H9 (cell line): ENCODE measurements around the gene THRB. TPM values are rescaled to one million over a fixed set of nuclear protein-coding genes. Genes with fewer than 3 reads are reported as not detected.
A peak's percentile ranks its signal among the peaks of the same experiment; 100 is the strongest.

Source experiments
- DNase-seq: peaks from one replicate; pipeline ENCODE4 v3.0.0-alpha.2; 2017
- H2AFZ ChIP-seq: one replicate; pipeline ENCODE4 v1.6.1; 2013; ENCODE audit warnings: mild to moderate bottlenecking, low read length, control low read depth, moderate library complexity
- H2AK5ac ChIP-seq: 2 replicates; pipeline ENCODE4 v1.6.1; 2013; ENCODE audit warnings: low read length, control low read depth, mixed read lengths; ENCODE audit not compliant: insufficient read length
- H2BK120ac ChIP-seq: one replicate; pipeline ENCODE4 v1.6.1; 2013; ENCODE audit warnings: low read depth, mild to moderate bottlenecking, low read length, control low read depth, inconsistent platforms; ENCODE audit not compliant: poor library complexity, severe bottlenecking
- H2BK12ac ChIP-seq: 2 replicates; pipeline ENCODE4 v1.6.1; 2013; ENCODE audit warnings: low read length, control low read depth, mixed read lengths, low read depth; ENCODE audit not compliant: insufficient read length
- H2BK15ac ChIP-seq: 2 replicates; pipeline ENCODE4 v1.6.1; 2013; ENCODE audit warnings: low read depth, low read length, control low read depth
- H2BK20ac ChIP-seq: one replicate; pipeline ENCODE4 v1.6.1; 2013; ENCODE audit warnings: low read depth, mild to moderate bottlenecking, low read length, control low read depth, inconsistent platforms; ENCODE audit not compliant: poor library complexity, severe bottlenecking
- H2BK5ac ChIP-seq: 2 replicates; pipeline ENCODE4 v1.6.1; 2013; ENCODE audit warnings: low read length, control low read depth, mixed read lengths; ENCODE audit not compliant: insufficient read length
- H3K14ac ChIP-seq: 2 replicates; pipeline ENCODE4 v1.6.1; 2013; ENCODE audit warnings: low read length, control low read depth; ENCODE audit not compliant: insufficient read depth
- H3K18ac ChIP-seq: 2 replicates; pipeline ENCODE4 v1.6.1; 2013; ENCODE audit warnings: low read depth, mild to moderate bottlenecking, mixed read lengths, low read length, control low read depth; ENCODE audit not compliant: insufficient read length
- H3K23ac ChIP-seq: 2 replicates; pipeline ENCODE4 v1.6.1; 2013; ENCODE audit warnings: low read length, control low read depth, mixed read lengths, low read depth; ENCODE audit not compliant: insufficient read length
- H3K23me2 ChIP-seq: 2 replicates; pipeline ENCODE4 v1.6.1; 2013; ENCODE audit warnings: low read depth, mild to moderate bottlenecking, mixed read lengths, low read length, control low read depth; ENCODE audit not compliant: insufficient read length, poor library complexity, severe bottlenecking
- H3K27ac ChIP-seq: 2 replicates; pipeline ENCODE4 v1.5.1; 2013; ENCODE audit warnings: low read length, control low read depth, mixed read lengths, low read depth; ENCODE audit not compliant: insufficient read length
- H3K27me3 ChIP-seq: 2 replicates; pipeline ENCODE4 v1.6.1; 2013; ENCODE audit warnings: low read length, control low read depth, inconsistent platforms; ENCODE audit not compliant: insufficient read depth
- H3K4ac ChIP-seq: 2 replicates; pipeline ENCODE4 v1.6.1; 2013; ENCODE audit warnings: low read depth, mild to moderate bottlenecking, control low read depth, inconsistent platforms, low read length, moderate library complexity
- H3K4me1 ChIP-seq: 2 replicates; pipeline ENCODE4 v1.6.1; 2013; ENCODE audit warnings: low read length, control low read depth, inconsistent platforms; ENCODE audit not compliant: insufficient read depth
- H3K4me2 ChIP-seq: 2 replicates; pipeline ENCODE4 v1.6.1; 2013; ENCODE audit warnings: low read length, control low read depth, mixed read lengths; ENCODE audit not compliant: insufficient read length, insufficient read depth
- H3K56ac ChIP-seq: 2 replicates; pipeline ENCODE4 v1.6.1; 2013; ENCODE audit warnings: low read depth, mild to moderate bottlenecking, mixed read lengths, low read length, control low read depth; ENCODE audit not compliant: insufficient read length
- H3K79me1 ChIP-seq: 2 replicates; pipeline ENCODE4 v1.6.1; 2013; ENCODE audit warnings: low read depth, mild to moderate bottlenecking, moderate library complexity, low read length, control low read depth, inconsistent platforms; ENCODE audit not compliant: insufficient read depth, poor library complexity, severe bottlenecking
- H3K79me2 ChIP-seq: 2 replicates; pipeline ENCODE4 v1.6.1; 2013; ENCODE audit warnings: low read length, control low read depth, inconsistent platforms; ENCODE audit not compliant: insufficient read depth
- H3K9ac ChIP-seq: 2 replicates; pipeline ENCODE4 v1.6.1; 2013; ENCODE audit warnings: low read length, control low read depth, mixed read lengths; ENCODE audit not compliant: insufficient read length; ENCODE audit errors: extremely low read depth
- H3K9me3 ChIP-seq: one replicate; pipeline ENCODE4 v1.6.1; 2013; ENCODE audit warnings: low read depth, low read length, inconsistent platforms; ENCODE audit not compliant: control insufficient read depth
- H3T11ph ChIP-seq: one replicate; pipeline ENCODE4 v1.6.1; 2013; ENCODE audit warnings: mild to moderate bottlenecking, low read length, control low read depth, inconsistent platforms
- H4K20me1 ChIP-seq: one replicate; pipeline ENCODE4 v1.6.1; 2013; ENCODE audit not compliant: control insufficient read depth, insufficient read length, insufficient read depth
- H4K5ac ChIP-seq: 2 replicates; pipeline ENCODE4 v1.6.1; 2013; ENCODE audit warnings: low read depth, mild to moderate bottlenecking, mixed read lengths, low read length, control low read depth; ENCODE audit not compliant: insufficient read length
- H4K8ac ChIP-seq: replicated peaks from 2 replicates; pipeline ENCODE4 v1.6.1; 2013; ENCODE audit warnings: low read length, control low read depth, mixed read lengths, low read depth; ENCODE audit not compliant: insufficient read length
- H4K91ac ChIP-seq: 2 replicates; pipeline ENCODE4 v1.6.1; 2013; ENCODE audit warnings: low read depth, mild to moderate bottlenecking, moderate library complexity, mixed read lengths, low read length, control low read depth; ENCODE audit not compliant: insufficient read length
- H3K27ac Mint-ChIP-seq, 3 experiments: 2 replicates in 2 of 3; 3 replicates in 1 of 3; pipeline ENCODE4 v1.8.0; 2020 to 2021; ENCODE audit warnings: mixed read lengths in 3 of 3, mild to moderate bottlenecking in 1 of 3, moderate library complexity in 1 of 3
- H3K27me3 Mint-ChIP-seq: 2 replicates; pipeline ENCODE4 v1.8.0; 2021; ENCODE audit warnings: low read depth, mild to moderate bottlenecking, moderate library complexity, mixed read lengths
- H3K36me3 Mint-ChIP-seq, 3 experiments: 2 replicates in 2 of 3; 3 replicates in 1 of 3; pipeline ENCODE4 v1.8.0; 2020 to 2021; ENCODE audit warnings: low read depth in 3 of 3, mixed read lengths in 3 of 3; ENCODE audit not compliant: insufficient read depth in 1 of 3
- H3K4me1 Mint-ChIP-seq, 2 experiments: 2 replicates each; pipeline ENCODE4 v1.8.0; 2020; ENCODE audit warnings: mixed read lengths in 2 of 2
- H3K4me3 Mint-ChIP-seq, 2 experiments: 2 replicates in 1 of 2; 3 replicates in 1 of 2; pipeline ENCODE4 v1.8.0; 2020 to 2021; ENCODE audit warnings: mild to moderate bottlenecking in 2 of 2, mixed read lengths in 2 of 2, moderate library complexity in 1 of 2
- H3K9me3 Mint-ChIP-seq, 2 experiments: 2 replicates in 1 of 2; 3 replicates in 1 of 2; pipeline ENCODE4 v1.8.0; 2020; ENCODE audit warnings: mild to moderate bottlenecking in 2 of 2, mixed read lengths in 2 of 2, moderate library complexity in 1 of 2
- WGBS: extraction: QIAGEN DNeasy Blood & Tissue Kit; methylation state at CpG from one replicate; pipeline ENCODE4 v1.1.7; 2013; ENCODE audit warnings: missing lambda C conversion rate, low lambda C conversion rate, mixed read lengths; ENCODE audit not compliant: insufficient read length; ENCODE audit errors: extremely low coverage; 5-methylcytosine and 5-hydroxymethylcytosine counted together
- total RNA-seq: library from RNA; stranded (reverse); gene quantifications from 2 replicates; pipeline ENCODE4 v1.2.1, GENCODE V29; 2021
- TF ChIP-seq, protein P1 (sequence below): fragments of 200-600 bp; sonication (generic); conservative IDR thresholded peaks from 3 replicates; pipeline ENCODE4 v1.8.0; 2021; ENCODE audit warnings: antibody characterized with exemption, mild to moderate bottlenecking

The THRB gene
- total RNA-seq, 1 experiment from 2014 or later, result 8.6 TPM

DNA sequence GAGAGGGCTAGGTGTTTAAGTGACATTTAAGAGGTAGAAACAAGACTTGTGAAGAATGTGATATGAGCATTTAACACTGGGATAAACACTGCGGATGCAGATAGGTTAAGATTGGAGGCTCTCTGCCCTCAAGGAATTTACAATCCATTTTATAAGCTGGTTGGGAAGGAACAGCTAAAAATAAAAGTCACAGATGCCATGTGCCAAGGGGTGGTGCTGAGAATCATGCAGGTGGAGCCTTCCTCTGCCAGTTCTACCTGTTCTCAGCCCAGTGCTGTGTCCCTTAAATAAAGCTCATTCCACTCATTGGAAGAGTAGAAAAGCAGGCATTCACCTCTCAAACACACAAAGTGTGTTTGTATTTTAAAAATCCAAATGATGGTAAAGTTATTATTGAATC lies 261.9 kb downstream of the THRB start:
- no CpG with 5 or more reads among the region's 1 CpG for WGBS

More for the DNA sequence above, 261.9 kb downstream of the THRB start:
- TF ChIP-seq, protein P1, sequence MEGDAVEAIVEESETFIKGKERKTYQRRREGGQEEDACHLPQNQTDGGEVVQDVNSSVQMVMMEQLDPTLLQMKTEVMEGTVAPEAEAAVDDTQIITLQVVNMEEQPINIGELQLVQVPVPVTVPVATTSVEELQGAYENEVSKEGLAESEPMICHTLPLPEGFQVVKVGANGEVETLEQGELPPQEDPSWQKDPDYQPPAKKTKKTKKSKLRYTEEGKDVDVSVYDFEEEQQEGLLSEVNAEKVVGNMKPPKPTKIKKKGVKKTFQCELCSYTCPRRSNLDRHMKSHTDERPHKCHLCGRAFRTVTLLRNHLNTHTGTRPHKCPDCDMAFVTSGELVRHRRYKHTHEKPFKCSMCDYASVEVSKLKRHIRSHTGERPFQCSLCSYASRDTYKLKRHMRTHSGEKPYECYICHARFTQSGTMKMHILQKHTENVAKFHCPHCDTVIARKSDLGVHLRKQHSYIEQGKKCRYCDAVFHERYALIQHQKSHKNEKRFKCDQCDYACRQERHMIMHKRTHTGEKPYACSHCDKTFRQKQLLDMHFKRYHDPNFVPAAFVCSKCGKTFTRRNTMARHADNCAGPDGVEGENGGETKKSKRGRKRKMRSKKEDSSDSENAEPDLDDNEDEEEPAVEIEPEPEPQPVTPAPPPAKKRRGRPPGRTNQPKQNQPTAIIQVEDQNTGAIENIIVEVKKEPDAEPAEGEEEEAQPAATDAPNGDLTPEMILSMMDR, result no peak
- H2BK5ac ChIP-seq, result no peak overlapping the region
- Mint-ChIP-seq H3K4me1 (no peaks in the 10 kb centered on the region), H3K9me3 (no peaks in the 10 kb centered on the region), H3K4me3 (no peak overlapping the region), H3K27ac (peak overlapping the region in 1 of 3 experiments; percentile 8; a peak in 2 of 7 replicates), H3K27me3 (no peaks in the 10 kb centered on the region), H3K36me3 (no peaks in the 10 kb centered on the region)
- H3K79me1 ChIP-seq, result no peaks in the 10 kb centered on the region
- no peak overlapping the region for H3K23ac ChIP-seq
- no peak overlapping the region for H3K9ac ChIP-seq
- no peak overlapping the region for H2AFZ ChIP-seq
- H4K5ac ChIP-seq, result no peak overlapping the region
- H3K4me1 ChIP-seq, result no peaks in the 10 kb centered on the region
- H3K23me2 ChIP-seq, result no peaks in the 10 kb centered on the region
- no peak overlapping the region for H2BK15ac ChIP-seq
- no peak overlapping the region for H2BK20ac ChIP-seq
- no peak overlapping the region for H4K91ac ChIP-seq
- no peak overlapping the region for H4K8ac ChIP-seq
- no peak overlapping the region for H3K4me2 ChIP-seq
- H3K79me2 ChIP-seq, result no peaks in the 10 kb centered on the region
- DNase-seq, result no peak
- no peak overlapping the region for H3K18ac ChIP-seq
- H3K9me3 ChIP-seq, result no peaks in the 10 kb centered on the region
- no peak overlapping the region for H2BK12ac ChIP-seq
- no peaks in the 10 kb centered on the region for H3K27me3 ChIP-seq
- H3K27ac ChIP-seq, result no peak overlapping the region
- H2BK120ac ChIP-seq, result no peak overlapping the region
- H3K4ac ChIP-seq, result no peak overlapping the region
- no peaks in the 10 kb centered on the region for H4K20me1 ChIP-seq
- H2AK5ac ChIP-seq, result no peak overlapping the region
- no peak overlapping the region for H3K56ac ChIP-seq
- no peak overlapping the region for H3K14ac ChIP-seq
- H3T11ph ChIP-seq, result no peak overlapping the region
